ENCODE results near the gene MAGEB5.

DNA sequence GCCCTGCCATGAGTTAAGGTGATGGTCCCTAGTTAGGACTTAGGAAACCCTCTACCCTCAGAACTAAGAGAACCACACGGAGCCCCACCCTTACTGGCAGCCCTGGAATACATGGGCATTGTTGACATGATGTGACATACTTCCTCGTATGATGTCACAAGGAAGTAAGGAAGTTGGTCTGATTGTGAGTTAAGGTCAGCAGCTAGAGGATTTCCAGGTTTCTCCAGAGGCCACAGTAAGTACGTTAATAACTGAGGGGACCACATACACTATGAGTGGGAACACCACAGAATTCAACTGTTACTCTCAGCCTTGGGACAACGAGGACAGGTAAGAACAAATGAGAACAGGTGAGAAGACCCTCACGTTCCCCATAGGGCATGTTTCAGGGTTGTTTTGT lies at the start of gene MAGEB5:
- TF ChIP-seq, protein P1, sequence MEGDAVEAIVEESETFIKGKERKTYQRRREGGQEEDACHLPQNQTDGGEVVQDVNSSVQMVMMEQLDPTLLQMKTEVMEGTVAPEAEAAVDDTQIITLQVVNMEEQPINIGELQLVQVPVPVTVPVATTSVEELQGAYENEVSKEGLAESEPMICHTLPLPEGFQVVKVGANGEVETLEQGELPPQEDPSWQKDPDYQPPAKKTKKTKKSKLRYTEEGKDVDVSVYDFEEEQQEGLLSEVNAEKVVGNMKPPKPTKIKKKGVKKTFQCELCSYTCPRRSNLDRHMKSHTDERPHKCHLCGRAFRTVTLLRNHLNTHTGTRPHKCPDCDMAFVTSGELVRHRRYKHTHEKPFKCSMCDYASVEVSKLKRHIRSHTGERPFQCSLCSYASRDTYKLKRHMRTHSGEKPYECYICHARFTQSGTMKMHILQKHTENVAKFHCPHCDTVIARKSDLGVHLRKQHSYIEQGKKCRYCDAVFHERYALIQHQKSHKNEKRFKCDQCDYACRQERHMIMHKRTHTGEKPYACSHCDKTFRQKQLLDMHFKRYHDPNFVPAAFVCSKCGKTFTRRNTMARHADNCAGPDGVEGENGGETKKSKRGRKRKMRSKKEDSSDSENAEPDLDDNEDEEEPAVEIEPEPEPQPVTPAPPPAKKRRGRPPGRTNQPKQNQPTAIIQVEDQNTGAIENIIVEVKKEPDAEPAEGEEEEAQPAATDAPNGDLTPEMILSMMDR (IDR thresholded peaks at IDR 0.05; ENCODE audit: poor library complexity, severe bottlenecking): no peak
- TF ChIP-seq TAF1 (IDR thresholded peaks at IDR 0.05; ENCODE audit: low read depth) (no peak), POLR2AphosphoS5 (IDR thresholded peaks at IDR 0.05) (no peak), EZH2 (IDR thresholded peaks at IDR 0.05; ENCODE audit: borderline replicate concordance, insufficient read depth, low read length, poor library complexity, severe bottlenecking) (no peak), RAD21 (conservative IDR thresholded peaks at IDR 0.05) (no peak), EP300 (conservative IDR thresholded peaks at IDR 0.05; ENCODE audit: poor library complexity, severe bottlenecking) (no peak), SMC3 (conservative IDR thresholded peaks at IDR 0.05; ENCODE audit: poor library complexity) (no peak)
- TF ChIP-seq, protein P2, sequence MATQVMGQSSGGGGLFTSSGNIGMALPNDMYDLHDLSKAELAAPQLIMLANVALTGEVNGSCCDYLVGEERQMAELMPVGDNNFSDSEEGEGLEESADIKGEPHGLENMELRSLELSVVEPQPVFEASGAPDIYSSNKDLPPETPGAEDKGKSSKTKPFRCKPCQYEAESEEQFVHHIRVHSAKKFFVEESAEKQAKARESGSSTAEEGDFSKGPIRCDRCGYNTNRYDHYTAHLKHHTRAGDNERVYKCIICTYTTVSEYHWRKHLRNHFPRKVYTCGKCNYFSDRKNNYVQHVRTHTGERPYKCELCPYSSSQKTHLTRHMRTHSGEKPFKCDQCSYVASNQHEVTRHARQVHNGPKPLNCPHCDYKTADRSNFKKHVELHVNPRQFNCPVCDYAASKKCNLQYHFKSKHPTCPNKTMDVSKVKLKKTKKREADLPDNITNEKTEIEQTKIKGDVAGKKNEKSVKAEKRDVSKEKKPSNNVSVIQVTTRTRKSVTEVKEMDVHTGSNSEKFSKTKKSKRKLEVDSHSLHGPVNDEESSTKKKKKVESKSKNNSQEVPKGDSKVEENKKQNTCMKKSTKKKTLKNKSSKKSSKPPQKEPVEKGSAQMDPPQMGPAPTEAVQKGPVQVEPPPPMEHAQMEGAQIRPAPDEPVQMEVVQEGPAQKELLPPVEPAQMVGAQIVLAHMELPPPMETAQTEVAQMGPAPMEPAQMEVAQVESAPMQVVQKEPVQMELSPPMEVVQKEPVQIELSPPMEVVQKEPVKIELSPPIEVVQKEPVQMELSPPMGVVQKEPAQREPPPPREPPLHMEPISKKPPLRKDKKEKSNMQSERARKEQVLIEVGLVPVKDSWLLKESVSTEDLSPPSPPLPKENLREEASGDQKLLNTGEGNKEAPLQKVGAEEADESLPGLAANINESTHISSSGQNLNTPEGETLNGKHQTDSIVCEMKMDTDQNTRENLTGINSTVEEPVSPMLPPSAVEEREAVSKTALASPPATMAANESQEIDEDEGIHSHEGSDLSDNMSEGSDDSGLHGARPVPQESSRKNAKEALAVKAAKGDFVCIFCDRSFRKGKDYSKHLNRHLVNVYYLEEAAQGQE (IDR thresholded peaks at IDR 0.05; ENCODE audit: borderline replicate concordance): no peak
